Midbrain (tissue), 1 donor: Measurements from ENCODE around the gene BMPER.
A peak's percentile ranks its signal among the peaks of the same experiment; 100 is the strongest.

Experiments used
- DNase-seq: peaks from one replicate; lab custom pipeline; 2025; lab: John Stamatoyannopoulos, UW

Gene BMPER

GRCh38 chr7:34181271-34181958, 276.1 kb downstream of the BMPER start:
- DNase-seq: no peak

- DNase-seq: no peak
These were observed 279.1 kb downstream of the BMPER start for GRCh38 chr7:34184466-34184865.

GRCh38 chr7:34187798-34188307, 282.5 kb downstream of the BMPER start:
- DNase-seq: no peak

- DNase-seq: no peak
These were observed 283.7 kb downstream of the BMPER start for GRCh38 chr7:34189031-34189430.

GRCh38 chr7:34190299-34190698, 285.0 kb downstream of the BMPER start:
- DNase-seq: peak; percentile 13

GRCh38 chr7:34191162-34191561, 285.8 kb downstream of the BMPER start:
- DNase-seq: no peak

- DNase-seq: peak; percentile 34
These were observed 286.6 kb downstream of the BMPER start for GRCh38 chr7:34191771-34192479.

- DNase-seq: no peak
These were observed 287.6 kb downstream of the BMPER start for GRCh38 chr7:34192906-34193305.

- no peak for DNase-seq
These were observed 292.9 kb downstream of the BMPER start for GRCh38 chr7:34198231-34198641.
